Neural progenitor cell (in vitro differentiated cells): ENCODE results near the gene FMN1.

Experiments used
- EZH2 ChIP-seq: fragments of 200-600 bp; sonication (generic); IDR thresholded peaks from 2 replicates; pipeline ENCODE4 v1.6.1; 2017; ENCODE audit warnings: antibody characterized with exemption, mild to moderate bottlenecking, moderate library complexity
- EZH2phosphoT487 ChIP-seq: fragments of 200-600 bp; sonication (generic); IDR thresholded peaks from 2 replicates; pipeline ENCODE4 v1.6.1; 2017; ENCODE audit warnings: antibody characterized with exemption
- TF ChIP-seq, protein P1 (sequence below): fragments of 200-600 bp; sonication (generic); IDR thresholded peaks from 2 replicates; pipeline ENCODE4 v1.5.1; 2017; ENCODE audit warnings: antibody characterized with exemption, mild to moderate bottlenecking

DNA sequence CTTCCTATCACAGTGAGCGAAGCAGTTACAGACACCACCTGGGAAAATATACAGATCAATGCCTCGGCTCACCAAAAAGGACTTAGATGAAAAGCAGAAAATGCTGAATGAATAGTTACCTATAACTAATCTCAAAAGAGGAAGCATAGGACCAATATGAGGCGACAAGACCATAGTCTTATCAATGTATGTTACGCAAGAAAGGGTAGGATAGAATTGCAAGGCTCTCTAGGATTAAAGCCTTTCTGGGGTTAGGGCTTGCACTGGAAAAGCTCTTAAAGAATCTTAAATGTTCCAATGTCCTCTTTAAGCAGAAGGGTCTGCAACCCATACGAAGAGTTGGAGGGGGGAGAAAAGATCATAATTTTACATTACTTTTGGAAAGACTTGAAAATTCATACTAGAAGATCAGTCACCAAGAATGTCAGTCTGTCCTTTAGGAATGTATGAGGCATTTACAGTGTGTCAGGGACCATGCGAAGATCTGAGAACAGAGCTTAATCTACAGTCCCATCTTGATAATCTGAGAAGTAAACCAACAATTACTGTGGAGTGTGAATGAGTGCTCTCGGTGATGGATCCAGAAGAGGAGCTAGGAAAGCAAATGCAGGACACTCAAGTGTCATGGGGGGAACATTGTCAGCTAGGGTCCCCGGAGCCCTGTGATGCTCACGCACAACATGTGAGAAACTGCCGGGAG lies 290.8 kb downstream of the FMN1 start:
- TF ChIP-seq, protein P1, sequence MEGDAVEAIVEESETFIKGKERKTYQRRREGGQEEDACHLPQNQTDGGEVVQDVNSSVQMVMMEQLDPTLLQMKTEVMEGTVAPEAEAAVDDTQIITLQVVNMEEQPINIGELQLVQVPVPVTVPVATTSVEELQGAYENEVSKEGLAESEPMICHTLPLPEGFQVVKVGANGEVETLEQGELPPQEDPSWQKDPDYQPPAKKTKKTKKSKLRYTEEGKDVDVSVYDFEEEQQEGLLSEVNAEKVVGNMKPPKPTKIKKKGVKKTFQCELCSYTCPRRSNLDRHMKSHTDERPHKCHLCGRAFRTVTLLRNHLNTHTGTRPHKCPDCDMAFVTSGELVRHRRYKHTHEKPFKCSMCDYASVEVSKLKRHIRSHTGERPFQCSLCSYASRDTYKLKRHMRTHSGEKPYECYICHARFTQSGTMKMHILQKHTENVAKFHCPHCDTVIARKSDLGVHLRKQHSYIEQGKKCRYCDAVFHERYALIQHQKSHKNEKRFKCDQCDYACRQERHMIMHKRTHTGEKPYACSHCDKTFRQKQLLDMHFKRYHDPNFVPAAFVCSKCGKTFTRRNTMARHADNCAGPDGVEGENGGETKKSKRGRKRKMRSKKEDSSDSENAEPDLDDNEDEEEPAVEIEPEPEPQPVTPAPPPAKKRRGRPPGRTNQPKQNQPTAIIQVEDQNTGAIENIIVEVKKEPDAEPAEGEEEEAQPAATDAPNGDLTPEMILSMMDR: no peak
- TF ChIP-seq EZH2: no peak
- TF ChIP-seq EZH2phosphoT487: no peak
